Panc1 (cell line): Measurements from ENCODE around the gene CPT2. TPM values are rescaled to one million over a fixed set of nuclear protein-coding genes. Genes with fewer than 3 reads are reported as not detected.

Experiments
- total RNA-seq: library from RNA; stranded (reverse); gene quantifications from one replicate; pipeline ENCODE4 v1.2.1, GENCODE V29; 2021; ENCODE audit not compliant: unreplicated experiment

CPT2 gene
- total RNA-seq, 1 experiment from 2014 or later: 18.9 TPM

Other genes starting within 250 kb of the CPT2 start
- 0.23 TPM for gene PODN, start 134.6 kb upstream of the CPT2 start, total RNA-seq
- gene SLC1A7, start 54.2 kb upstream of the CPT2 start, total RNA-seq: 0.31 TPM
- 57.2 TPM for gene CZIB, start 23.8 kb downstream of the CPT2 start, total RNA-seq
- gene MAGOH, start 41.7 kb downstream of the CPT2 start, total RNA-seq: 63.8 TPM
- gene LRP8, start 131.2 kb downstream of the CPT2 start, total RNA-seq: 28.6 TPM